GM19238 (cell line): ENCODE results near the gene PDE4D.

Experiments used
- DNase-seq: peaks from one replicate; pipeline ENCODE4 v3.0.0; 2011; ENCODE audit warnings: low spot score; ENCODE audit not compliant: insufficient read length

The PDE4D gene

DNA sequence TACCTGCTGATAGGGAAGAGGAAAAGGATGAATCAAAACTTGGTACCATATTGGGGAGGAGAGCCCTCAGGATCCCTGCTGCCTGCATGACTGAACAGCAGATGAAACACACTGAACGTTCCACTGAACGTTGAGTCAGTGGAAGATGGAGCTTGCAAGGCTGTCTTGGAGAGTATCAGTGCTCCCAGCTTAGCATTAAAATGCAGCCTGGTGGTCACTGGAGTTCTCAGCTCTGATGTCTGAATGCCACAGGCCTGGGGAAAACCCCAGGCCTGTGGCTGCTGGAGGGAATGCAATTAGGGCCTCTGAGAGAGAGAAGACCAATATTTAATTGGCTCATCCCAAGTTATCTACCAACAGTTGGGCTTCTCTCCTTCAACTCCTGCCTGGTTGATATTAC, 54.5 kb downstream of the PDE4D start:
- no peak for DNase-seq

DNA sequence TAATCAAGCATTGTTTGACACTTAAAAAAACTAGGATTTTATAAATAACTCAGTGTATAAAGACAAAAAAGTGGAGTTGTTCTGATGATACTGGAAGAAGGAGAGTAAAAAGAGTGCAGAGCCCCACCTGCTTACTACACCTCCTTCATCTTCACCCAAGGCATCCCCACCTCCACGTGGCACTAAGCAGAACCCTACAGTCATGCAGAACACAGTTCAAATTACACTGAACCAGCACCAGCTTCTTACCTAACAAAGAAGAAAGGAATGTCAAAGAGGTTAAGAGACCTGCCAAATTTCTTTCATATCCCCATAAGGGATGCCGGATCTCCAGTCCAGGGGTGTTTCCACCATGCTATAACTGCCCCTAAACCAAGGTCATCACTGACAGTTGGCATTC, 55.5 kb downstream of the PDE4D start:
- no peak for DNase-seq

DNA sequence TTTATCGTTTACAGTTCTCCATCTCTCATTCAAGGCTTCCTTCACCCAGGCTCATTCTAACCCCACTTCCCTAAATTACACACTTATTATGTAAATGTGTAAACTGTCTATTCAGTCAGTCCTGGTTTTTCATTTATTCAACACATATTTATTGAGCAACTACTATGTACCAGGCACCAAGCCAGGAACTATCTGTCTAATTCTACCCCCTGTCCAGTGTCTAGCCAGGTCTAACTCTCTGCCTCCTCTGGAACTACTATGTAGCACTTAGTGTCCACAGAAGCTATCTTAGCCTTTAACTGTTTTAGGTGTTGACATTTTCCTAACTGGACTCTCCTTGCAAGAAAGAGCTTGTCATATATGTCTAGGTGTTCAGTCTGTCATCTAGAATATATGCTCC, 56.5 kb downstream of the PDE4D start:
- DNase-seq, result no peak

GRCh38 chr5:59835800-59836199, 57.7 kb downstream of the PDE4D start:
- DNase-seq, result no peak

DNA sequence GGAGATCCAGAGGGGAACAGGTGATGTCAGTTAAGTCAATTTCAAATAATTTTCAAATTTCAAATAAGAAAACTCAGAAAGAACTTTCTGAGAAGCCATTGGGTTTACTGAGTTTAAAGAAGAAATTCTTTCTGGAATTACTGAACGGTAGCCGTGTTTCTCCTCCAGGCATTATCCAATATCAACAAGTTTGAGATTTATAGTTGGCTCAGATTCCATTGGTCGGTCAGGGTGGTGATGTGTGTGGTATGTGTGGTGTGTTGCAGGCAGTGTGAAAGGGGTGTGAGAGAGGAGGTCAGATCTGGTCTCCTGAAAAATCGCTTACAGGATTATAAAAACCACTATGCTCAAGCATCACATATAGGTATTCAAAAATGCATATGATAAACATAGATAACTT, 60.1 kb downstream of the PDE4D start:
- no peak for DNase-seq

- no peak for DNase-seq
Observed at GRCh38 chr5:59832577-59833301, 60.8 kb downstream of the PDE4D start.

GRCh38 chr5:59831326-59832010, 62.1 kb downstream of the PDE4D start:
- DNase-seq, result no peak

DNA sequence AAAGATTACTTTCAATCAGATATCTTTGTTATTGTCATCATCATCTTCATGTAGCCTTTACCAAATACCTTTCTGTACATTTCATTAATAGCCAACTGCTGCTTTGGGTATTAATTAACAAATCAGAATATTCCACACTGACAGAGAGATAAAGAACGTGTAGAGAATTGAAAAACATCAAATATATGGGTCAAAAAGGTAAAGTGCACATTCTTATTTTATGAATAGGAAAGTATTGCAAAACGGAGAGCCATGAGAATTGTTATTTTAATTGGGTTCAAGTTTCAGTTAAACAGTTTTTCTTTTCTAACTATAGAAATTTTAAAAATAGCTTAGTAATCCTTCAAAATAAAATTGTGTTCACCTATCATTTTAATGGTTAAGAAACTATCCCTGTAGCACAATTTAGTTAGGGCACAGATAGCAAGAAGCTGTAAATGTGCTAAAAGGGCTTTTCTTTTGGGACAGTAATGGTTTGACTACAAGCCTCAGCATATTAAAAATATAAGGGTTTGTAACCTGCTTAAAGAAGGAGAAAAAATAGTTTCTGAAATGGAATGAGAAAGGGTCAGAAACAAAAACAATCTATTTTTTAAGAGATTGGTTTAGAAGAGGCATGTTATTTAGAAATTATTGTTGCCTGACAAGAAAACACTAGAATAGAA, 62.9 kb downstream of the PDE4D start:
- no peak for DNase-seq

GRCh38 chr5:59829922-59830321, 63.6 kb downstream of the PDE4D start:
- DNase-seq, result no peak

- no peak for DNase-seq
Observed at GRCh38 chr5:59829386-59829785, 64.1 kb downstream of the PDE4D start.

- DNase-seq, result no peak
Observed at GRCh38 chr5:59828623-59829022, 64.9 kb downstream of the PDE4D start.

GRCh38 chr5:59826996-59827395, 66.5 kb downstream of the PDE4D start:
- no peak for DNase-seq

GRCh38 chr5:59823420-59823819, 70.1 kb downstream of the PDE4D start:
- no peak for DNase-seq

- no peak for DNase-seq
Observed at GRCh38 chr5:59819806-59820205, 73.7 kb downstream of the PDE4D start.

GRCh38 chr5:59817536-59817935, 76.0 kb downstream of the PDE4D start:
- no peak for DNase-seq

- no peak for DNase-seq
Observed at GRCh38 chr5:59816654-59817300, 76.7 kb downstream of the PDE4D start.

GRCh38 chr5:59814537-59814872, 79.0 kb downstream of the PDE4D start:
- no peak for DNase-seq

DNA sequence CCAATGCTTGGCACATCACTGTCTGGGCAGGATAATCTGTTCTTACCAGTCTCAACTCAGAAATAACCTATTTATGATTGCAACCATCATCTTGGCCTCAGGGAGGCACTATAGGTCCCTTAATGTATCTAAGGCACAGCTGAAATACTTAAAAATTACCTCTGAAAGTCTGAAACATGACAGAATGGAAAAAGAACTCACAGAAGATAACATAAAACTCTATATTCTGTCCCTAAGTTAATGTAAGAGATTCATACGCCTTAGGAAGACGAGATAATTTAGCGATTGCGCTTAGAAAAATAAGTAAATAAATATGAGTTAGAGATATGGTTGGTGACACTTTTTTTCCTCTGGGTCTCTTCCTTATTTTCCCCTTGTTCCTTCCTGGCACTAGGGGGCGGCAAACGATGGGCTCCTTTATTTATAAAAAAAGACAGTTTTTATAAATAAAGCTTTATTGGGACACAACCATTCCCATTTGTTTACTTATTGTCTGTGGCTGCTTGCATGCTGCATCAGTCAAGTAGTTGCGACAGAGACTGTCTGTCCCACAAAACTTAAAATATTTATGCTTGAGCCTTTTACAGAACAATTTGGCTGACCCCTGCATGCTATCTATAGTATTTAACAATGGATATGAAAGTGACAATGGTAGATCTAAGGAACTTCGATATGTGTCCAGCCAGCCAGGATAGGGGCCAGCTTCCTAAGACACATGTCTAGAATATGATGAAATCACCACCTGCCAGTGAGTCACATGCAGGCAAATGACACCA, 79.6 kb downstream of the PDE4D start:
- DNase-seq, result no peak

DNA sequence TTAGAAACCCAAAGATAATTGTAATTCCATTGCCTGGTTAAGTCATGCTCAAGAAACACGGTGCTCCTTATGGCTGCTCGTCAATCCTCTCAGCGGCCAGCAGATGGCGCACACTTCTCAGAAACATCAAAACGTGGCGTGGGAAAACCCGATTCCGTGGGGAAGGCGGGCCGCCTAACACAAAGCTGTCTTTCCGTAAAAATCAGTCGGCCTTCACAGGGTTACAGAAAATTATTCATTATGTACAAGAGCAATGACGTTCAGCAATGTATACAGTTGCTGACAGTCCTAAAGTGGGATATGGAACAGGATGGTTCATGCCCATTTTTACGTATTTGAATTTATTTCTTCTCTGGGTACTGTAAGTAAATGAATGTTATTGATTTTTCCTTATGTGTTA, 83.5 kb downstream of the PDE4D start:
- DNase-seq, result peak; percentile 16

- no peak for DNase-seq
Observed at GRCh38 chr5:59807806-59808205, 85.7 kb downstream of the PDE4D start.

DNA sequence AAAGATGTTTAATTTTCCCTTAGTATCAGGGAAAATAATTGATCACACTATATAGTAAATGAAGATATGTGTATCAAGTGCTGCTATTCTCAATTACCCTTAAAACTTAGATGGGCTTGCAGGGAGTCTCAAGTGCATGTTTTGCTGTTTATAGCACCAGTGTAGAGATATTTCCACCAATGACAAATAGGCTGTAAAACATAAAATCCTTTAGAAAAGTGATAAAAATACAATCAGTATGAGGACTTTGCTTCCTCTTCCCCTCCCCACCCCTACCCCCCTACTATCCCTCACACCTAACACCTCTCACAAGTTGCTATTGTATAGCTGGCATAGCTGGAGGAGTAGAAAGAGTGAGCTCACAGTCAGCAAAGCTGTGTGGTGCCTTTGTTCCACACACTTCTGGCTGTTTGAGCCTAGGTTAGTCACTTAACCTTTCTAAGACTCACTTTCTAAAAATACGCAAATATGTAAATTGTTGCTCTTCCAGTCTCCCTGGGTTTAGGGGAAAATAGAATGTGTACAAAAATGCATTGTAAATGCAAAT, 93.1 kb downstream of the PDE4D start:
- DNase-seq, result no peak
